RCC 7860 (cell line): Measurements from ENCODE around the gene ROCK2.

Source experiments
- DNase-seq: peaks from one replicate; pipeline ENCODE4 v3.0.0-alpha.2; 2015; ENCODE audit warnings: low spot score
- FAIRE-seq: peaks from 2 replicates; lab custom pipeline; 2012; peaks lifted over from hg19 to GRCh38; lab: Jason Lieb, UNC

Gene ROCK2

GRCh38 chr2:11344342-11344955 is at the start of gene ROCK2:
Gene ROCK2 (minus strand): TSS chr2:11344636. CDS start chr2:11344136, 500 bp downstream.
- DNase-seq = peak; percentile 57
- FAIRE-seq = no peak

GRCh38 chr2:11393711-11394236 is 49.3 kb upstream of the ROCK2 start:
- no peak for FAIRE-seq
- no peak for DNase-seq

GRCh38 chr2:11391942-11392266 is 47.5 kb upstream of the ROCK2 start:
- DNase-seq (no peak), FAIRE-seq (no peak)

- DNase-seq (no peak), FAIRE-seq (no peak)
Measured at GRCh38 chr2:11390399-11390658, 45.9 kb upstream of the ROCK2 start.

GRCh38 chr2:11389551-11390398 is 45.3 kb upstream of the ROCK2 start:
- DNase-seq (peak; percentile 97), FAIRE-seq (peak; percentile 88)

- no peak for FAIRE-seq
- DNase-seq = no peak
Measured at GRCh38 chr2:11389052-11389420, 44.6 kb upstream of the ROCK2 start.

GRCh38 chr2:11388262-11389051 is 44.0 kb upstream of the ROCK2 start:
- DNase-seq (no peak), FAIRE-seq (no peak)

GRCh38 chr2:11387843-11388242 is 43.4 kb upstream of the ROCK2 start:
- DNase-seq = no peak
- no peak for FAIRE-seq

- no peak for DNase-seq
- FAIRE-seq = no peak
Measured at GRCh38 chr2:11387100-11387390, 42.6 kb upstream of the ROCK2 start.

- no peak for FAIRE-seq
- DNase-seq = no peak
Measured at GRCh38 chr2:11385847-11386246, 41.4 kb upstream of the ROCK2 start.

- no peak for DNase-seq
- FAIRE-seq = no peak
Measured at GRCh38 chr2:11385216-11385615, 40.8 kb upstream of the ROCK2 start.

- DNase-seq (no peak), FAIRE-seq (no peak)
Measured at GRCh38 chr2:11379558-11379957, 35.1 kb upstream of the ROCK2 start.

GRCh38 chr2:11377928-11378545 is 33.6 kb upstream of the ROCK2 start:
- DNase-seq (no peak), FAIRE-seq (no peak)

- DNase-seq = no peak
- FAIRE-seq = no peak
Measured at GRCh38 chr2:11376071-11376470, 31.6 kb upstream of the ROCK2 start.

GRCh38 chr2:11375689-11376027 is 31.2 kb upstream of the ROCK2 start:
- DNase-seq (no peak), FAIRE-seq (no peak)

GRCh38 chr2:11375025-11375688 is 30.7 kb upstream of the ROCK2 start:
- no peak for FAIRE-seq
- no peak for DNase-seq

GRCh38 chr2:11373096-11373495 is 28.7 kb upstream of the ROCK2 start:
- no peak for FAIRE-seq
- DNase-seq = no peak

GRCh38 chr2:11371092-11371937 is 26.9 kb upstream of the ROCK2 start:
- no peak for DNase-seq
- no peak for FAIRE-seq

GRCh38 chr2:11370377-11371091 is 26.1 kb upstream of the ROCK2 start:
- DNase-seq (peak; percentile 15), FAIRE-seq (no peak)
